ENCODE data around the gene RNF20.

DNA sequence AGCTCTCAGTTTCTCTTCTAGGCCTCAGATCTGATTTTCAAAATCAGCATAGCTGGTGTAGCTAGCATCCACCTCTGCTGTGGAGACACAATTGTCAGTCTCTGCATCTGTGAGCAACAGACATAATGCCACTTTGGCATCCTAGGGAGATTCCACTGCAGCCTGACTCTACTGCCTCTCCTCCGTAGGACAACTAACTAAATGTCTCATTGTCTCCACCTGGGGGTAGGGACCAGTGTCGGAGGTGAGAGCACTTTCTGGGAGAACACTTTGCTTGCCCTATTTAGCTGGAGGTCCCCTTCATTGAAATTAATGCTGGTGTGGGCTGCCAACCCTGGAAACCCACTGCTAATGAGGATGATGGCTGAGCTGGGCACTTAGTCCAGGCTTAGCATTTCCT is 59.7 kb downstream of the RNF20 start:
- TF ChIP-seq, protein P1, sequence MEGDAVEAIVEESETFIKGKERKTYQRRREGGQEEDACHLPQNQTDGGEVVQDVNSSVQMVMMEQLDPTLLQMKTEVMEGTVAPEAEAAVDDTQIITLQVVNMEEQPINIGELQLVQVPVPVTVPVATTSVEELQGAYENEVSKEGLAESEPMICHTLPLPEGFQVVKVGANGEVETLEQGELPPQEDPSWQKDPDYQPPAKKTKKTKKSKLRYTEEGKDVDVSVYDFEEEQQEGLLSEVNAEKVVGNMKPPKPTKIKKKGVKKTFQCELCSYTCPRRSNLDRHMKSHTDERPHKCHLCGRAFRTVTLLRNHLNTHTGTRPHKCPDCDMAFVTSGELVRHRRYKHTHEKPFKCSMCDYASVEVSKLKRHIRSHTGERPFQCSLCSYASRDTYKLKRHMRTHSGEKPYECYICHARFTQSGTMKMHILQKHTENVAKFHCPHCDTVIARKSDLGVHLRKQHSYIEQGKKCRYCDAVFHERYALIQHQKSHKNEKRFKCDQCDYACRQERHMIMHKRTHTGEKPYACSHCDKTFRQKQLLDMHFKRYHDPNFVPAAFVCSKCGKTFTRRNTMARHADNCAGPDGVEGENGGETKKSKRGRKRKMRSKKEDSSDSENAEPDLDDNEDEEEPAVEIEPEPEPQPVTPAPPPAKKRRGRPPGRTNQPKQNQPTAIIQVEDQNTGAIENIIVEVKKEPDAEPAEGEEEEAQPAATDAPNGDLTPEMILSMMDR (conservative IDR thresholded peaks at IDR 0.05 in 1 of 2, IDR thresholded peaks at IDR 0.05 in 1 of 2; ENCODE audit: extremely low read depth in 1 of 2, insufficient read depth in 1 of 2, low read depth in 1 of 2, low read length in 2 of 2), result no peak
- TF ChIP-seq EZH2 (IDR thresholded peaks at IDR 0.05; ENCODE audit: borderline replicate concordance, low read length), result no peak

All from mammary epithelial cell (primary cell).